Muscle layer of duodenum (tissue), 2 donors: ENCODE data around the gene SLC37A1.

Source experiments
- H3K27ac ChIP-seq: one replicate; pipeline ENCODE4 v1.7.0; 2013; ENCODE audit warnings: mild to moderate bottlenecking, low read length
- H3K27me3 ChIP-seq: one replicate; pipeline ENCODE4 v1.7.0; 2013; ENCODE audit warnings: low read depth, mild to moderate bottlenecking, control low read depth, low read length
- H3K36me3 ChIP-seq, 2 donors: one replicate each; pipeline ENCODE4 v1.7.0; 2013; ENCODE audit warnings: low read length in 2 of 2, control low read depth in 1 of 2, mild to moderate bottlenecking in 1 of 2; ENCODE audit not compliant: insufficient read depth in 2 of 2, control insufficient read depth in 1 of 2
- H3K4me1 ChIP-seq, 2 donors: one replicate each; pipeline ENCODE4 v1.7.0; 2013; ENCODE audit warnings: low read length in 2 of 2, mild to moderate bottlenecking in 2 of 2, control low read depth in 1 of 2, moderate library complexity in 1 of 2; ENCODE audit not compliant: insufficient read depth in 2 of 2, control insufficient read depth in 1 of 2
- H3K4me3 ChIP-seq, 2 donors: one replicate each; pipeline ENCODE4 v1.7.0; 2013; ENCODE audit warnings: low read length in 2 of 2, low read depth in 1 of 2, mild to moderate bottlenecking in 1 of 2
- H3K9me3 ChIP-seq, 2 donors: one replicate each; pipeline ENCODE4 v1.7.0; 2013; ENCODE audit warnings: low read length in 2 of 2, control low read depth in 1 of 2, mild to moderate bottlenecking in 1 of 2; ENCODE audit not compliant: control insufficient read depth in 1 of 2
- donor health status: healthy.

The SLC37A1 gene

GRCh38 chr21:42617486-42617885 is 103.8 kb downstream of the SLC37A1 start:
- Histone ChIP-seq H3K27me3 (peaks cover 9% of the 10 kb centered on the region), H3K4me3 (no peak overlapping the region), H3K9me3 (no peaks in the 10 kb centered on the region), H3K27ac (no peak overlapping the region), H3K36me3 (no peaks in the 10 kb centered on the region), H3K4me1 (peaks cover 0 to 6% of the 10 kb centered on the region in 2 donors)

- Histone ChIP-seq H3K36me3 (no peaks in the 10 kb centered on the region), H3K27ac (no peak overlapping the region), H3K9me3 (no peaks in the 10 kb centered on the region), H3K4me3 (no peak overlapping the region), H3K27me3 (peaks cover 9% of the 10 kb centered on the region), H3K4me1 (peaks cover 0 to 6% of the 10 kb centered on the region in 2 donors)
Measured at GRCh38 chr21:42618707-42619102, 105.1 kb downstream of the SLC37A1 start.

- no peaks in the 10 kb centered on the region for H3K36me3 ChIP-seq
- H3K9me3 ChIP-seq: no peaks in the 10 kb centered on the region
- H3K4me3 ChIP-seq: no peak overlapping the region
- peaks cover 9% of the 10 kb centered on the region for H3K27me3 ChIP-seq
- no peak overlapping the region for H3K27ac ChIP-seq
- H3K4me1 ChIP-seq: peaks cover 0 to 6% of the 10 kb centered on the region in 2 donors
Measured at GRCh38 chr21:42619166-42619565, 105.5 kb downstream of the SLC37A1 start.

- Histone ChIP-seq H3K4me1 (peaks cover 0 to 6% of the 10 kb centered on the region in 2 donors), H3K9me3 (no peaks in the 10 kb centered on the region), H3K36me3 (no peaks in the 10 kb centered on the region), H3K4me3 (no peak overlapping the region), H3K27me3 (peaks cover 9% of the 10 kb centered on the region), H3K27ac (no peak overlapping the region)
Measured at GRCh38 chr21:42619841-42620240, 106.2 kb downstream of the SLC37A1 start.

- Histone ChIP-seq H3K9me3 (no peaks in the 10 kb centered on the region), H3K27ac (no peak overlapping the region), H3K36me3 (no peaks in the 10 kb centered on the region), H3K4me3 (no peak overlapping the region), H3K27me3 (peaks cover 9% of the 10 kb centered on the region), H3K4me1 (peaks cover 0 to 6% of the 10 kb centered on the region in 2 donors)
Measured at GRCh38 chr21:42621166-42621818, 107.6 kb downstream of the SLC37A1 start.

GRCh38 chr21:42621819-42622177 is 108.1 kb downstream of the SLC37A1 start:
- Histone ChIP-seq H3K27ac (no peak overlapping the region), H3K9me3 (no peaks in the 10 kb centered on the region), H3K4me1 (peaks cover 0 to 2% of the 10 kb centered on the region in 2 donors), H3K4me3 (no peak overlapping the region), H3K27me3 (peaks cover 9% of the 10 kb centered on the region), H3K36me3 (no peaks in the 10 kb centered on the region)

GRCh38 chr21:42622284-42622683 is 108.6 kb downstream of the SLC37A1 start:
- H3K27ac ChIP-seq: no peak overlapping the region
- H3K4me3 ChIP-seq: no peak overlapping the region
- no peaks in the 10 kb centered on the region for H3K9me3 ChIP-seq
- peaks cover 9% of the 10 kb centered on the region for H3K27me3 ChIP-seq
- no peaks in the 10 kb centered on the region for H3K36me3 ChIP-seq
- H3K4me1 ChIP-seq: no peaks in the 10 kb centered on the region

- H3K27me3 ChIP-seq: peaks cover 9% of the 10 kb centered on the region
- no peak overlapping the region for H3K4me3 ChIP-seq
- H3K4me1 ChIP-seq: no peaks in the 10 kb centered on the region
- no peaks in the 10 kb centered on the region for H3K9me3 ChIP-seq
- H3K36me3 ChIP-seq: no peaks in the 10 kb centered on the region
- H3K27ac ChIP-seq: no peak overlapping the region
Measured at GRCh38 chr21:42623694-42624093, 110.0 kb downstream of the SLC37A1 start.

GRCh38 chr21:42624095-42624790 is 110.6 kb downstream of the SLC37A1 start:
- Histone ChIP-seq H3K27ac (no peak overlapping the region), H3K9me3 (no peaks in the 10 kb centered on the region), H3K27me3 (peaks cover 4% of the 10 kb centered on the region), H3K4me3 (no peak overlapping the region), H3K4me1 (no peaks in the 10 kb centered on the region), H3K36me3 (no peaks in the 10 kb centered on the region)

GRCh38 chr21:42624936-42625335 is 111.3 kb downstream of the SLC37A1 start:
- H3K36me3 ChIP-seq: no peaks in the 10 kb centered on the region
- H3K9me3 ChIP-seq: no peaks in the 10 kb centered on the region
- H3K4me3 ChIP-seq: no peak overlapping the region
- no peak overlapping the region for H3K27ac ChIP-seq
- H3K4me1 ChIP-seq: no peaks in the 10 kb centered on the region
- no peaks in the 10 kb centered on the region for H3K27me3 ChIP-seq

- Histone ChIP-seq H3K4me1 (no peaks in the 10 kb centered on the region), H3K4me3 (no peak overlapping the region), H3K9me3 (no peaks in the 10 kb centered on the region), H3K36me3 (no peaks in the 10 kb centered on the region), H3K27ac (no peak overlapping the region), H3K27me3 (no peaks in the 10 kb centered on the region)
Measured at GRCh38 chr21:42626171-42626570, 112.5 kb downstream of the SLC37A1 start.
